ENCODE results near the gene GJC2.

Gene GJC2

DNA sequence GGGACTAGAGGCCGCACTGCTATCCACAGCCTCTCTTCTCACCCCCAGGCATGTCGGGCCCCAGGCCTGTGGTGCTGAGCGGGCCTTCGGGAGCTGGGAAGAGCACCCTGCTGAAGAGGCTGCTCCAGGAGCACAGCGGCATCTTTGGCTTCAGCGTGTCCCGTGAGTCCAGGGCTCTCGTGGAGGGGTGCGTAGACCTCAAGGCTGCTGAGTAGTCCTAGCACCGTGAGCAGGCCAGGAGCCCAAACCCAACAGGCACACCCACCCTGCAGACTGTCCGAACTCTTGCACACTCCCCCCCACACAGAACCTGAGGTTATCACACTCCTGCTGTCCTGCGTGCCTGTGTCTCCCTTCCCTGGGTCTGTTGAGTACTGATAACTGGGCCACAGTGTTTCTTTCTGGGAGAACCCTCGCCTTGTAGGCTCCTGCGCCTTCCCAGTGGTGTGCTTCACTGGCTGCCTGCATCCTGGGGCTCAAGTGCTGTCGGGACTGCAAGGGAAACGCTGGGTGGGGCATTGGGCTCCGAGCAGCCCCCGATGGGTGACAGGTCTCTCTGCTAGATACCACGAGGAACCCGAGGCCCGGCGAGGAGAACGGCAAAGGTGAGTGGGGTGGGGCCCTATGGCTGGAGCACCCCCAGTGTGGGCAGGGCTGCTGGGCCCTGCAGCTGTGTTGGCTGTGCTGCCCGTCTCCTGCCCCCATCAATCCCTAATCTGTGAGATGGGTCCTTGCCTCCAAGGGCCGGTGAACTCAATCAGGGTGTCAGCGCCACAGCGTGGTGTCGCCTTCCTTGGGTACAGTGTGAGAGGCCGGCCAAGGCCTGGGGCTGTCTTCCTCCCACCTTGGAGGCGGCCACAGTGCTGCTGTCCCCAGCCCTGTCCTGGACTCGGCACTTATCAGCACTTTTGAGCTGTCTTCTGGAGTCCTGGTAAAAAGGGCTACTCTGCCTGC lies 4.0 kb upstream of the GJC2 start:
- DNase-seq, result no peak

DNA sequence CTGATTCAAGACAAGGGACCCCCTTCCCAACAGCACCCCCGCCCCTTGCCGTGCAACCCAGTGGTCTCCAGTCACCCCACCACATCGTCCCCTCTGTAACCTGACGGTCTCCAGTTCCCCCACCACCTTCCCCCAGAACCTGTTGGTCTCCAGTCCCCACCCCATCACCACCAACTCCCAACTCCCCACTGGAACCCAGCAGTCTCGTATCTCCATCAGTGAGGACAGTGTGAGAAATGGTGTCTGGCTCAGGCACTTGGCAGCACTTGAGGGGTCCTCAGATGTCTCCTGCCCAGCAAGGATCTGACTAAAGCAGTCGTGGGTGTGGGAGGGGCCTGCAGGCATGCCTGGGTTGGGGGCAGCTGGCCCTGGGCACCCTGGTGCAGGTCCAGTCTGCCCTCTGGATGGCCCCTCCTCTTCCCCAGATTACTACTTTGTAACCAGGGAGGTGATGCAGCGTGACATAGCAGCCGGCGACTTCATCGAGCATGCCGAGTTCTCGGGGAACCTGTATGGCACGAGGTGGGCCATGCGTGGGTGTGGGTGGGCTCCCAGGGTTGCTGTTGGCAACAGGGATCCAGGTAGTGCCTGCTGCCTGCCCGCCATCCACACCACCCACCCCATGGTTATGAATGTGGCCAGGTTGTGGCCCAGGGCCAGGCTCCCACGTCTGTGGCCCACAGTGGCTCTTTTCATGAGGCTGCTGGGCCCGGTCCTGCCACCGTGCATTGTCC lies 3.1 kb upstream of the GJC2 start:
- DNase-seq, result no peak

DNA sequence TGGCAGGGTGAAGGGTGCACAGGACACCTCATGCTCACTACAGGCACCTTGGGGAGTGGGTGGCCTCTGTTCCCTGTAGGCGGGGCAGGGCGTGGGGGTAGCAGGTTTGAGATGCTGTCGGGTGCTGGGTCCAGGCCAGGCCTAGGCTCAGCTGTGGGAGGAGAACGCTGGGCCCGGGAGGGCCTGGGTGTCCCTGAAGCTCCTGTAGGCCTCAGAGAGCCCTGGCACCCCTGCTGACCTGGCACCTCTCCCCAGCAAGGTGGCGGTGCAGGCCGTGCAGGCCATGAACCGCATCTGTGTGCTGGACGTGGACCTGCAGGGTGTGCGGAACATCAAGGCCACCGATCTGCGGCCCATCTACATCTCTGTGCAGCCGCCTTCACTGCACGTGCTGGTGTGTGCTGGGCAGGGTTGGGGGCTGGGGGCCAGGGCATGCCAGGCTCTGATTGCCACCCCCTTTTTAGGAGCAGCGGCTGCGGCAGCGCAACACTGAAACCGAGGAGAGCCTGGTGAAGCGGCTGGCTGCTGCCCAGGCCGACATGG lies 2.5 kb upstream of the GJC2 start:
- no peak for DNase-seq

DNA sequence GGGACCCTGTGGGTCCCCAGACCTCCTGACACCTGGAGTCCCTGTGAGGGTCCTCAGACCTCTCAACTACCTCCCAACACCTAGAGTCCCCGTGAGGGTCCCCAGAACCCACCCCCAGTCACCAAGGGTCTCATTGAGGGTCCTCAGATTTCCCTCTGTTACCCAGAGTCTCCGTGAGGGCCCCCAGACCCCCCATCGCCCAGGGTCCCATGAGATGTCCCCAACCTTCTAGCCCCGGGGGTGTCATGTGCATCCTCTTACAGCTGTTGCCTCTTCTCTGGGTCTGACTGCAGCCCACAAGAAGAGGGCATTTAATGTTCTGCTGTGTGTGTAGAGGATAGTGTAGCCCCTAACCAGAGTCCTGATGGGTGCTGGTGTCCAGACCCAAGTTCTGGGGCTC lies 2.0 kb upstream of the GJC2 start:
- DNase-seq, result no peak

DNA sequence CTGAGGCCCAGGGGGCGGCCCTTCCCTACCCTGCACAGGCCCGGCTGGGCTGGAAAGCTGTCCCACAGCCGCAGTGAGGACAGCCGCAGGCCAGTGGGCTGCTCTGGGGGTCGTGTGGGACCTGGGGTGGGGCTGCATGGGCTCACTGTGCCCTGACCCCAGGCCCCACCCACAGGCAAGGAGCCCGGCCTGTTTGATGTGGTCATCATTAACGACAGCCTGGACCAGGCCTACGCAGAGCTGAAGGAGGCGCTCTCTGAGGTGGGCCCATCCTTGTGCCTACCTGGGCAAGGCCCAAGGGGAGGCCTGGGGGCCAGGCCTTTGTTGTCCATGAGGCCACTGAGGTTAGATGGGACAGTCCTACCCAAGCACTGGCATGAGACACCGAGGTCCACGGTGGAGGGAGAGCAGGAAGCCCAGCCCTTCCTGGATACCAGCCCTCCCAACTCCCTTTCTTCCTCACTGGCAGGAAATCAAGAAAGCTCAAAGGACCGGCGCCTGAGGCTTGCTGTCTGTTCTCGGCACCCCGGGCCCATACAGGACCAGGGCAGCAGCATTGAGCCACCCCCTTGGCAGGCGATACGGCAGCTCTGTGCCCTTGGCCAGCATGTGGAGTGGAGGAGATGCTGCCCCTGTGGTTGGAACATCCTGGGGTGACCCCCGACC lies 1.4 kb upstream of the GJC2 start:
- DNase-seq, result no peak

DNA sequence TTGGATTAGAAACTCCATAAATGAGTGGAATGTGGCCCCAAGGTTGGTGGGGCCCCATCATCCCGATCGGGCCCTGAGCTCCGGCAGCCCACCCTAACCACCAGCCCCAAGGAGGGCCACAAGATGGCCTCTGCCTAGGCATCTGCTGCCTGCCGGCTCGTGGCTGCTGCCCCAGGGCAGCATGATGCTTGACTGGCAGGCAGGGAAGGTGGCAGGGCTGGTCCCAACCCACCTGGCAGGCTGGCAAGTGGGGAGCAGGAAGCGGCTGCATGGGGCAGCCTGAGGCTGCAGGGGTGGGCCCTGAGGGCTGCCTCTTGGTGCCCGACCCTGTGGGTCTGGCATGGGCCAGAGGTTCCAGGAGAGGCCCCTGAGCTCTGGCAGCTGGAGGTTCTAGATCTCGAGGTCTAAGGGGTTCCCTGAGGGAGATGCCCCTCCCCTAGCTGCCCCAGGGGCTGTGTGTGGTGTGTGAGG lies 760 bp upstream of the GJC2 start:
- DNase-seq, result no peak

DNA sequence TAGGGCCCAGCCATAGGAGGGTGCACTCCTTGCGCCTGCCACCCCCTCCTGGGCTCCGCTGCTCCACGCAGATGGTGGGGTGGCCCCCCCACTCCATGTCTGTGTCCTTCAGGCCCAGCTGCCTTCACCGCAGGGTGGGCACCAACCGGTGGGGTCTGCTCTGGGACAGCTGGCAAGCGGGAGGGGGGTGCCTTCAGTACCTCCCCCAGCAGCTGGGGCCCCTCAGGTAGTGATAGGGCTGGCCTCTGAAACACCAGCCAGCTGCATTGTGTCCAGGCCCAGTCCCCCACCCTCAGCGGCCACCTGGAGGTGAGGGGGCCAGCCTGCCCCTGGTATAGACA lies 360 bp downstream of the GJC2 start:
- DNase-seq, result no peak

DNA sequence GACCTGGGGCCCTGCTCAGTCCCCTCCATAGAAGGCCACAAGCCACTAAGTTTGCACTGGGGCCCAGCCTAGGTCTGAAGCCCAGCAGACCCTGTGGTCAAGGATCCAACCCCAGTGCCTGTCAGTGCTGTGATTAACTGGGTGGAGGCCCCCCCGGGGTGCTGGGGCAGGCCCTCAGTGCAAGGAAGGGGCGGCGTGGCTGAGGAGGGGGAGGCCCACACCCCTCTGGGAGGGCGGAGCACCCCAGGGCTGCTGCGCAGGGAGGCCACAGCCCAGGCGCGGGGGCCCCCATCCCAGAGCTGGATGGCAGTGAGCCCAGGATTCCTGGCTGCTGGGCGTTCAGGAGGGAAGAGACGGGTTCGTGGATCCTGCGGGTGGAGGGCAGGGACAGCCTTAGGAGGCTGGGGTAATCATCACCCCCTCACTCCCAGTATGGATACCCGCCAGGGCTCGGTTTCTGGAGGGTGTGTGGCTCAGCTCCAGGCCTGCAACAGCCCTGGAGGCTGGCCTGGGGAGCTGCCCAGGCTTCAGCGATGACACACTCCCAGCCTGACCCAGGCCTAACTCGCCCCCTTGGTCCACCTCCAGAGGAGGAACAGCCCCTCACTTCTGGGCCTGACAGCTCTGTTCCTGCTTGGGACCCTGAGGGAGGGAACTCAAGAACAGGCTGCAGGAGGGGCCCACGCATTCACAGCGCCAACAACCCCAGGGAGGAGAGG lies 890 bp downstream of the GJC2 start:
- no peak for DNase-seq

DNA sequence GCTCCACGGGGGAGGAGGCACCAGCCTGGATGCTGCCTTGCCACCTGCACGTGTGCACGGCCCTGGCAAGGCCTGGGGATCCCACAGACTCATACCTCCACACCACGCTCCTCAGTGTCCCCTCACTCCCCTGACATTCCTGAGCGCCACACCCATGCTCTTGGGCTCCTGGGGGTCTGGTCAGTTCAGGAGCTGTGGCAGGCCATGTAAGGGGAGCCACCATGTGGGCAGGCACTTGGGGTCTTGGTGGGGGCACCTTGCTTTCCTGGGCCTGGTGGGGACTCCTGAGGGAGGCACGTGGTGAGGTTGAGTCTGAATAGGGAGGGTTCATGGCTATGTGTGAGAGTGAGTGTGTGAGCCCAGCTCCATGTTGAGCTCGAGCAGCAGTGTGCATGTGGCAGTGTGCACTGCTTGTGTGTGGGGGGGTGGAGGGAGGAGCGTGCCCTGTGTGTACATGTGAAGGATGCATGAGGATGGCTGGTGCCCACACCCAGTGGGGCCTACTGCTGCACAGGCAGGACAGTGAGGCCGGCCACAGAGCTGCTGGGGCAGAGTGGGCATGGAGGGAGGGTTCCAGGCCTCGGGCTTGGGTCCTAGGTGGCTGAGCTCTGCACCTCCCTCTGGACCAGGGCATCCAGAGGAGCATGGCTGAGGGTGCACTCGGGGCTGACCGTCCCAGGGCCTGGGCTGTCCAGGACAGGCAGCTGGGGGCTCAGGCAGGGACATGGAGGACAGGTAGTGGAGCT lies 1.6 kb downstream of the GJC2 start:
- DNase-seq, result no peak

DNA sequence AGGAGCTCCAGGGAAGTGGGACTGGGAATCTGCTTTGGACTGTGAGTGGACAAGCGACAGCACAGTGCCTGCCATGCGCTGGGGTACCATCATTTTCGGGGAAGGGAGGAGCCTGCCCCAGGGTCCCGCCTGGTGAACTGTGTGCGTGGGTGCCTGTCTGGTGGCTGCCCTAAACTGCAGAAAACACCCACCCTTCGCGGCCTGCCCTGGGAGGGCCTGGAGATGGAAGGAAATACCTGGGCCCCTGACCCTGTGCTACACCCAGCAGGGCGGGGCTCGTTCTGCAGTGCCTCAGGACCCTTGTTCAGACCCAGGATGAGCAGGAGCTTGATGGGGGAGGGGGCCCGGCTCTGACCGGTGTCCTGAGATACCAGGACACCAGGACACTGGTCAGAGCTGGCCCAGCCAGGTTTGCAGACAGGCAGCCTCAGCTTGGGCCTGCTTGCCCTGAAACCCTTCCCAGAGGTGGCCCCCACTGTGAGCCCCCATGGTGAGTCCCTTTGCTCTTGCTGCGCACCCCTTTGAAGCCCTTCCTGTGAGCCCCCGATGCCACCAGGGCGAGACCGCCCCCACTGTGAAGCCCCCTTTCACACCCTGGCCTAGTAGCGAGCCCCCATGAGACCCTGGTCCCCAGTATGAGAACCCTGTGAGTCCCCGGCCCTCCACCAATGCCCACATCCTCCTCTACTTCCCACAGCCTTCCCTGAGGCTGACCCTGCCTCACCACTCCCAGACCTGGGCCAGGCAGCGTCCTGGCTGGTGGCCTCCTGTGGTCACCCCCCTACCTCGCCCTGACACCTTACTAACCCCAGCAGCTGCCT lies 2.6 kb downstream of the GJC2 start:
- no peak for DNase-seq

DNA sequence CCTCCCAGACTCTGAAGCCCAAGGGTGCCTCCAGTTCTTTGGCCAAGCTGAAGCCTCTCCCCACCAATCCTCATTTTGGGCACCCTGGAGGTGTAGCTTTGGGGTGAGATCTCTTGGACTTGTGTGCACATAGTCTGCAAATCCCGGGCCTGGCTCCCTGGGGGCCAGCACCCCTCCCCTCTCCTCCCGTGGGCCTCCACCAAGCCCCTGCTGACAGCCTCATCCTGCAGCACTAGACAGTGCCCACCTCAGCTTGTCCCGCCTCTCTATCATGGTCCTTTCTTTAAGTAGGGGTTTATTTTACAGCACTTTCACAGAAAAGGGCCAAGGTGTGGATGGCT lies 3.2 kb downstream of the GJC2 start:
- DNase-seq, result no peak

DNA sequence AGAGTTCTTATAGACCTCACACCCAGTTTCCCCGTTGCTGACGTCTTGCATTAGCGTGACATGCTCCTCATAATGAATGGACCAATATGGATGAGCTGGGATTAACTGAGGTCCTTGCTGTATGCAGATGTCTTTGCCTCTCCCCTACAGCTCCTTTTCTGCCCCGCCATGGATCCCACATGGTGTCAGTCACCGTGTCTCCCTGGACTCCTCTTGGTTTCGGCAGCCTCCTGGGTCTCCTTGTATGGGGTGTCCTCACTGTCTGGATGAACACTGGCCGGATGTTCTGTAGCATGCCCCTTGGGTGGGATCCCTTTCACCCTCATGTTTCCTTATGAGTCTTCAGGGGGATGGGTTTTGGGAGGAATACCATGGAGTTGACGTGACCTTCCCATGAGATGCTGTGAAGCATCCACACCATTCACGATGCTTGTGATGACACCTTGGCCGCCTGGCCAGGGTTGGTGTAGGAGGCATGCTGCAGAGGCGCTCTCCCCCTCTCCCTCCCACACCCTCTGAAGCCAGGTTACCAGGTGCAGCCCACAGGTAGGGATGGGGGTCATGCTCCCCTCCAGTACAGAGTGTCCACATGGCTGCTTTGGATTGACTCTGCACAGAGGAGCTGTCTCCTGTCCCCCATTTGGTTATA lies 4.4 kb downstream of the GJC2 start:
- no peak for DNase-seq

DNA sequence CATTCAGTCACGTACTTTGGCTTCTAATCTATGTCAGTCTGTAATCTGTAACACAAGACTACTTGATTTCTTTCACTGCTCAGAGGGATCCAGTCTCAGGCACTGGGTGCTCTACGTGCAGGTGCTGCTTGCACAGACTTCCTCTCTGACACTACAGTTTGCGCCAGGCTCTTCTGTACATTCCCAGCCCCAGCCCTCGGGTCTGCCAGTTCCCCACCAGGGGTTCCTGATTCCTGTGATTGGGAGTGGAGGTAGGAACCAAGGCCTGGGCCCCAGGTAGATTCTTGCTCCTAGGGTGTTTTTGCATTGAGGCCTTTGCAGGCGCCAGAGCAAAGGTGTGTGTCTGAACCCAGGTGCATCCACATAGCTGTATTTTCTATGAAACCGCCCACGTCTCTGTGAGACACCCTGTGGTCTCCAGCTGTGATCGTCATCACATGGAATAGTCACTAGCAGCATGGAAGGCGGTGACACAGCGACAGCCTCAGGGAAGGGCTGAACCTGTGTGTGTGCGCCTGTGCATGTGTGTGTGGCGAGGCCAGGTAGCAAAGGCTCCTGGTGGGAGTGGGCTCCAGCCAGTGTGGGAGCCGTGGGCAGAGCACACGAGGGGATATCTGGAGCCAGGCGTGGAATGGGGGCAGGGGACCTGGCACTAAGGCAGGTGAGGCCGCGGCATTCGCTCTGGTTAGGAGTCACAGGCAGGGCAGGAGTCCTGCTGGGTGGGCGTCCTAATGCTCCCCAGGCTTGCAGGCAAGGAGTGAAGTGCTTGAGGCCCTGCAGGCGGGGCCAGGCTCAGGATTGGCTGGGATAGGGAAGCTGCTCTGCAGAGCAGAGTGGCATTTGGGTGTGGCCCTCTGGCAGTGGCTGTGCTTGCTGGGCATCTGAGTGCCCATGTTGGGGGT lies 5.2 kb downstream of the GJC2 start:
- no peak for DNase-seq

DNA sequence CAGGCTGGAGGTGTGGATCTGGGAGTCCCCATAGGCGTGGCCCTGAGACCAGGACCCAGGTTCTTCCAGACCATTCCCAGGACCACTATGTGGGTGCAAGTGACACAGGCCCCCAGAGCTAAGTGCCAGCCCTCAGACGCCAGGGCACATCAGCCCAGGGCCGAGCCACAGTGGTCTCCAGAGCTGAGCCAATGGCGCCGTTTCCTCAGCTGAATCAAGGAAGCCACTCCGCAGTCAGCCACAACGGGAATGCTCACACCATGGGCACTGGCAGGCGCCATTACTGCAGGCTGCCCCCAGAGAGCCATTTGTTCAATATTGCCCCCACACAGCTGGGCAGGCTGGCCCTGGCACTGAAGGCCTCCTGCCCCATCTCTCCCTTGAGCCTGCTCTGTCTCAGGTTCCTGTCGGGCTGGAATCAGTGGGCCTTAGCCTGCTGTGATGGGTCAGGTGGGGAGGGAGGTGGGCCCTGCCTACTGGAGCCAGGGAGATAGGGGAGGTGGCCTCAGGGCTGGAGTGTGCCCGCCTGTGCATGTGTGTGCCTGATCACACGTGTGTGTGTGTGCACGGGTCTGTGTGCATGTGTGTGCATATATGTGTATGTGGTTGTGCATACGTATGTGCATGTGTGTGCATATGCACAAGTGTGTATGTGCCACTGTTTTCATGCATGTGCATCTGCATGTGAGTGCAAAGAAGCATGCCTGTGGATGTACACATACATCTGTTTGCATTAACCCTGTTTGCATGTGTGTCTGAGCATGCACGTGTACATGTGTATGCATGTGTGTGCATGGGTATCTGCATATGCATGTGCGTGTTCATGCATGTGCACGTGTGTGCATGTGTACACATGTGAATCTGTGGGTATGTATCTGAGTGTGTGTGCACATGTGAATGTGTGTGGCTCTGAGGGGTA lies 6.1 kb downstream of the GJC2 start:
- DNase-seq, result no peak

DNA sequence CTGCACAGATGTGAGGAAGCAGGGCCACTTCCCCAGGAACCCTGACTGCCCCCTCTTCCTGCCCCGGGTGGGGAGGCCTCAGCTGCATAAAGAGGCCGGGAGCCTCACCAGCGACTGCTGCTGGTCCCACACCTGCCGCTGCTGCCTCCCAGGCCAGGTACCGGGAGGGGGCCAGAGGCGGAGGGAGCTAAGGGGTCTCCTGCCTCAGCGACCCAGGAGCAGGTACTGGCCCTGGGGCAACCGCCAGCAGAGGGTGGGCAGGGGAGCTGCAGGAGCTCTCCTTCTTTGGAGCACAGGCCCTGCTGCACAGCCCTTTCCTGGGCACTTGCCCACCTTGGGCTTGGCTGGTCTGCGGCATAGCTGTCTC lies 6.8 kb downstream of the GJC2 start:
- no peak for DNase-seq

DNA sequence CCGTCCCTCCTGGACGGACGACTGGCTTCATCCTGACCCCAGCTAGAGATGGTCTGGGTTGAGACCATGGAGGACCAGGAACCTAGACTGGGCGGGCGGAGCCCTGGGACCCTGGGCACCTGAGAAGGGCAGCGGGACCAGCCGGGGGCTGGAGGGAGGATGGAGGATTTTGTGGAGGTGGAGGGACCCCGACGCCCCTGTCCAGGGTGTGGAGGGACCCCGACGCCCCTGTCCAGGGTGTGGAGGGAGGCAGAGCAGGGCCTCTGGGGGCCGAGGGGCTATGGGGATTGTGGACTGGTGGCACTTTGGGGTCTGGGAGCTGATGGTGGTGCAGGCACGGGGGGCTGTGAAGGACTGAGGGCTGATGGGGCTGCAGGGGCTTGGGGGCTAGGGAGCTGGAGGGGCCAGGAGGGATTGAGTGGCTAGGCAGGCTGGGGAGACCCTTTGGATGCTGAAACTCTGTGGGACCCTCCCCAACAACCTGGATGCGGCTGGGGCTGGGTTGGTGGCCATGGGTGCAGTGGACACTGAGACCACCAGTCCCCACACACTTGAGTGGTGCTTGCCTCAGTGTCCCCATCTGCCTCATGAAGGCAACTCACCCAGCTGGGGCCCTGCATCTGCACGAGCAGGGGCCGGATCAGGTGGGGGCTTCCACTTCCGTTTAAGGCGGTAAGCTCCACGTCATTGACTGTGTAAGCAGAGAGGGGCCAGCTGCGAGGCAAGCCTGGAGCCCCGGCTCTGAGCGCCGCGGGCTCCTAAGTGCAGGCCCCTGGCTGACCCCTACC lies 7.4 kb downstream of the GJC2 start:
- no peak for DNase-seq

DNA sequence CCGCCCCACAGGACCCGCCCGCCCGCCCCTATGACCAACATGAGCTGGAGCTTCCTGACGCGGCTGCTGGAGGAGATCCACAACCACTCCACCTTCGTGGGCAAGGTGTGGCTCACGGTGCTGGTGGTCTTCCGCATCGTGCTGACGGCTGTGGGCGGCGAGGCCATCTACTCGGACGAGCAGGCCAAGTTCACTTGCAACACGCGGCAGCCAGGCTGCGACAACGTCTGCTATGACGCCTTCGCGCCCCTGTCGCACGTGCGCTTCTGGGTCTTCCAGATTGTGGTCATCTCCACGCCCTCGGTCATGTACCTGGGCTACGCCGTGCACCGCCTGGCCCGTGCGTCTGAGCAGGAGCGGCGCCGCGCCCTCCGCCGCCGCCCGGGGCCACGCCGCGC lies 8.0 kb downstream of the GJC2 start:
- DNase-seq, result no peak
